ENCODE data around the gene ITGAX.

ITGAX gene

GRCh38 chr16:31371619-31372484 is 16.9 kb downstream of the ITGAX start:
- H3K4me3 ChIP-seq (ENCODE audit: low read depth, low read length) = no peak overlapping the region

GRCh38 chr16:31373235-31373634 is 18.3 kb downstream of the ITGAX start:
- H3K4me3 ChIP-seq (ENCODE audit: low read depth, low read length) = no peak overlapping the region

- no peak overlapping the region for H3K4me3 ChIP-seq (ENCODE audit: low read depth, low read length)
Observed at GRCh38 chr16:31375231-31375630, 20.3 kb downstream of the ITGAX start.

GRCh38 chr16:31376705-31377104 is 21.7 kb downstream of the ITGAX start:
- H3K4me3 ChIP-seq (ENCODE audit: low read depth, low read length) = no peak overlapping the region

GRCh38 chr16:31377210-31377903 is 22.4 kb downstream of the ITGAX start:
- H3K4me3 ChIP-seq (ENCODE audit: low read depth, low read length) = no peak overlapping the region

GRCh38 chr16:31380201-31380600 is 25.2 kb downstream of the ITGAX start:
- H3K4me3 ChIP-seq (ENCODE audit: low read depth, low read length) = no peak overlapping the region

- H3K4me3 ChIP-seq (ENCODE audit: low read depth, low read length) = no peak overlapping the region
Observed at GRCh38 chr16:31382485-31383161, 27.6 kb downstream of the ITGAX start.

- no peak overlapping the region for H3K4me3 ChIP-seq (ENCODE audit: low read depth, low read length)
Observed at GRCh38 chr16:31385680-31386079, 30.7 kb downstream of the ITGAX start.

GRCh38 chr16:31386157-31386984 is 31.4 kb downstream of the ITGAX start:
- H3K4me3 ChIP-seq (ENCODE audit: low read depth, low read length) = no peak overlapping the region

- no peak overlapping the region for H3K4me3 ChIP-seq (ENCODE audit: low read depth, low read length)
Observed at GRCh38 chr16:31388535-31388934, 33.6 kb downstream of the ITGAX start.

GRCh38 chr16:31390504-31391041 is 35.6 kb downstream of the ITGAX start:
- H3K4me3 ChIP-seq (ENCODE audit: low read depth, low read length) = no peak overlapping the region

GRCh38 chr16:31393056-31393455 is 38.1 kb downstream of the ITGAX start, which contains the start of gene ITGAD:
ITGAD (plus strand) TSS chr16:31393335; CDS start chr16:31393361, 26 bp downstream.
- no peak within 1 kb of the TSS for H3K4me3 ChIP-seq (ENCODE audit: low read depth, low read length)

- no peak overlapping the region for H3K4me3 ChIP-seq (ENCODE audit: low read depth, low read length)
Observed at GRCh38 chr16:31395647-31396046, 40.7 kb downstream of the ITGAX start.

- no peak overlapping the region for H3K4me3 ChIP-seq (ENCODE audit: low read depth, low read length)
Observed at GRCh38 chr16:31397096-31397660, 42.2 kb downstream of the ITGAX start.

- no peak overlapping the region for H3K4me3 ChIP-seq (ENCODE audit: low read depth, low read length)
Observed at GRCh38 chr16:31397701-31398100, 42.7 kb downstream of the ITGAX start.

- no peak overlapping the region for H3K4me3 ChIP-seq (ENCODE audit: low read depth, low read length)
Observed at GRCh38 chr16:31400191-31400590, 45.2 kb downstream of the ITGAX start.

- no peak overlapping the region for H3K4me3 ChIP-seq (ENCODE audit: low read depth, low read length)
Observed at GRCh38 chr16:31401436-31401835, 46.5 kb downstream of the ITGAX start.

GRCh38 chr16:31402687-31403086 is 47.7 kb downstream of the ITGAX start:
- no peak overlapping the region for H3K4me3 ChIP-seq (ENCODE audit: low read depth, low read length)

GRCh38 chr16:31403590-31404352 is 48.8 kb downstream of the ITGAX start:
- no peak overlapping the region for H3K4me3 ChIP-seq (ENCODE audit: low read depth, low read length)

All from iPS-11a (cell line).